Inflammatory macrophage treated with lipopolysaccharide for 1 hour (primary cell): Measurements from ENCODE around the gene PNPLA7.
"Not testable (repeated sequence)": the region's sequence is repeated elsewhere in the genome, so short reads cannot be mapped to it uniquely, and the experiment has no call there.

Source experiments
- DNase-seq, 2 donors: peaks; one replicate each; pipeline ENCODE4 v3.0.0-alpha.2; 2020 to 2022

PNPLA7 gene

DNA sequence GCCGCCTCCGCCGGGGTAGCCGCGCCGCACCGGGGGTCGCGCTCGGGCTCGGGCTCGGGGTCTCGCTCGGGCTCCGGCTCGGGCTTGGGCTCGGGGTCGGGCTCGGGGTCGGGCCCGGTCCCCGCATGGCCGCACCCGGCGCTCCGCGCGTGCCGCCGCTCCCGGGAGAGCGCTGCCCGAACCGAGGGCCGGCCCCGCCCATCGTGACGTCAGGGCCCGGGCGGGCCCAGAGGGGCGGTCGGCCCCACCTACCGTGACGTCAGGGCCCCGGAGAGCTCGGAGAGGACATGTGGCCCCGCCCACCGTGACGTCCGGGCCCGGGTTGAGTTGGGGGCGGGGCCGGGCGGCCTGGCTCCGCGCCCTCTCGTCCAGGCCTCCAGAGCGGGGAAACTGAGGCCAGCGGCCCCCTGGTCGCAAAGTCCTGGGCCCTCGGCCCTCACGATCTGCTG is 91.0 kb downstream of the PNPLA7 start, which contains the start of gene NSMF:
TSS of gene NSMF (minus strand) at position 183 of the 449 bp plus-strand sequence. CDS start 232 bp downstream, outside the sequence.
- DNase-seq = peak; percentile 87 to 98

GRCh38 chr9:137458194-137459151 is 91.7 kb downstream of the PNPLA7 start:
- DNase-seq = no peak

- no peak for DNase-seq
Measured at GRCh38 chr9:137457406-137458193, 92.6 kb downstream of the PNPLA7 start.

DNA sequence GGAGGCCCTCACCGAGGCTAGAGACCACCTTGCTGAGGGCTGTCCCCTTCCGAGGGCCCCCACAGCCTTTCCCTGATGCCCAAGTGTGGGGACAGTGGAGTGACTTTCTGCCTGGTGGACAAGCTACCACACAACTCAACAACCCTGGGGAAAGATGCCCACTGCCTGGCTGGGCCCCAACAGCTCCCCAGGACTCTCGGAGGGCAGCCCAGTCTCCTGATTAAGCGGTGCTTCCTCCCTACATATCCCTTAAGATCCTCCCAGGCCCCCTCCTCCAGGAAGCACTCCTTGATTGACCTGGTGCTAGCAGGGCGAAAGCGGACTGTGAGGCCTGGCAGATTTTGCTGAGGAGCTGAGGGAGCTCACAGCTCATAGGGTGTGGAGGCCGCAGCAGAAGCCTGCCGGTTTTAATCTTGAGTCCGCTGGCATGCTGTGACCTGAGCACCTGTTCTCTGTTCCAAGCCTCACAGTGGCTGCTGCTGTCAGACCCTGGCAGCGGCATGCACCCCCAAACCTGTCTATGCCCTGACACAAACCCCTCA is 93.3 kb downstream of the PNPLA7 start:
- DNase-seq = no peak

DNA sequence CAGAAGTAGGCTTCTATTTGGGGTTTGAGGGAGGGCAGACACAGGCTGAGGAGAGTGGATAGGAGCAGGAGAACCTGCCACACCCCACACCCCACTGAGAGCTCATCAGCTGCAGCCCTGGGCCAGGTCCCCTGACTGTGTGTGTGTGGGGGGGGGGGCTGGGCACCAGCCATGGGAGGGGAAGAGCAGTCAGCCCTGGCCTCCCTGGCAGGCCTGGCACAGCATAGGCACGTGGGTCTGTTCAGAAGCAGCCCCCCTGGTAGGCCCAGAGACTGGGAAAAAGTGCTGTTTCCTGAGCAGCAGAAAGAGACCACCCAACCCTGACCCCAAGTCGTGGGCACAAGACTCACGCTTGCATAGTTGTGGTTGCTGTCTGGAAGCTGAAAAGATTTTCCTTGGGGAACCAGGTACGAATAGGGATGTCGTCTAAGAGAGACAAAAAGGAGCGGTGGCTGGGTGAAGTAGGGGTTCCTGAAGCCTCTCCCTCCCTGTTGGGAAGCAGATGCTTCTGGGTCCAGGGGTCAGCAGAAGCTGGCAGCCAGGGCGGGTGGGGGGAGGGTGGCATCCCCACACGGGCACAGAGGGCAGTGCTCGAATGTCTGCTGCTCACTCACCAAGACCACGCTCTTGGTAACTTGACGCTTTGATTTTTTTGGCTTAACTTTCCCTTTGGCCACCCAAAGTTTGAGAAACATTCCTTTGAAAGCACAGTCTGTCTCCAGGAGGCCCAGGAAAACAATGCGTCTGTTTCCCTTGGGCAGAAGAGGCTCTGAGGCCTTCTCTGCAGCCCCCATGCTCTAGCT is 93.9 kb downstream of the PNPLA7 start:
- no peak for DNase-seq

GRCh38 chr9:137455359-137455991 is 94.7 kb downstream of the PNPLA7 start:
- no peak for DNase-seq

- no peak for DNase-seq
Measured at GRCh38 chr9:137454597-137455358, 95.4 kb downstream of the PNPLA7 start.

DNA sequence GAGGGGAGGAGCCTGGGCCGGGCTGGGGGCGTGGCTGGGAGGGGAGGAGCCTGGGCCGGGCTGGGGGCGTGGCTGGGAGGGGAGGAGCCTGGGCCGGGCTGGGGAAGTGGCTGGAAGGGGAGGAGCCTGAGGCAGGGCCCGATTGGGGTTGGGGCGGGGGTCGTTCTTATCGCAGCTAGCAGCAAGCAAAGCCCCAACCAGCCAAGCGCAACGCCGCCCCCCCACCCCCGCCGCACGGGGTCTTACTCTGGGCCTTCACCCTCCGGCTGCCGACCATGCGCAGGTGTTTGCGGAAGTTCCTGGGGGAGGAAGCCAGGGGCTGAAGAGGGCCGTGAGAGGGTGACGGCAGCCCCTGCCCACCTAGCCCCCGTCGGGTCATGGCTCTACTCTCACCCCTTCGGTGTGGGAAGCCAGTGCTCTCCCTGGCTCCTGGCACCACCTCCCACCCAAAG is 96.0 kb downstream of the PNPLA7 start:
- DNase-seq = no peak

- peak; percentile 53 for DNase-seq
Measured at GRCh38 chr9:137453643-137454081, 96.5 kb downstream of the PNPLA7 start.

GRCh38 chr9:137452761-137453642 is 97.2 kb downstream of the PNPLA7 start:
- no peak for DNase-seq

GRCh38 chr9:137452006-137452760 is 98.0 kb downstream of the PNPLA7 start:
- DNase-seq = peak in 1 of 2 donors; percentile 11

DNA sequence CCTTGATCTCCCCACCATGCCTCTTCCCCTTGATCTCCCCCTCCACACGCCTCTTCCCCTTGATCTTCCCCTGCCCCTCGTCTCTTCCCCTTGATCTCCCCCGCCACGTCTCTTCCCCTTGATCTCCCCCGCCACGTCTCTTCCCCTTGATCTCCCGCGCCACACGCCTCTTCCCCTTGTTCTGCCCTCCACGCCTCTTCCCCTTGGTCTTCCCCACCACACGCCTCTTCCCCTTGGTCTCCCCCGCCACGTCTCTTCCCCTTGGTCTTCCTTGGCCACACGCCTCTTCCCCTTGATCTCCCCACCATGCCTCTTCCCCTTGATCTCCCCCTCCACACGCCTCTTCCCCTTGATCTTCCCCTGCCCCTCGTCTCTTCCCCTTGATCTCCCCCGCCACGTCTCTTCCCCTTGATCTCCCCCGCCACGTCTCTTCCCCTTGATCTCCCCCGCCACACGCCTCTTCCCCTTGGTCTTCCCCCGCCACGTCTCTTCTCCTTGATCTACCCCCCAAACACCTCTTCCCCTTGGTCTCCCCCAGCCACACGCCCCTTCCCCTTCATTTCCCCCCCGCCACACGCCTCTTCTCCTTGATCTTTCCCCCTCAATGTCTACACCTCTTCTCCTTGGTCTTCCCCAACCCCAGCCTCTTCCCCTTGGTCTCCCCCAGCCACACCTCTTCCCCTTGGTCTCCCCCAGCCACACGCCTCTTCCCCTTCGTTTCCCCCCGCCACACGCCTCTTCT is 98.8 kb downstream of the PNPLA7 start:
- DNase-seq = not testable (repeated sequence)

GRCh38 chr9:137450539-137451222 is 99.5 kb downstream of the PNPLA7 start:
- peak in 1 of 2 donors; percentile 27 for DNase-seq

- no peak for DNase-seq
Measured at GRCh38 chr9:137449931-137450538, 100.2 kb downstream of the PNPLA7 start.

GRCh38 chr9:137449081-137449844 is 100.9 kb downstream of the PNPLA7 start:
- DNase-seq = no peak

DNA sequence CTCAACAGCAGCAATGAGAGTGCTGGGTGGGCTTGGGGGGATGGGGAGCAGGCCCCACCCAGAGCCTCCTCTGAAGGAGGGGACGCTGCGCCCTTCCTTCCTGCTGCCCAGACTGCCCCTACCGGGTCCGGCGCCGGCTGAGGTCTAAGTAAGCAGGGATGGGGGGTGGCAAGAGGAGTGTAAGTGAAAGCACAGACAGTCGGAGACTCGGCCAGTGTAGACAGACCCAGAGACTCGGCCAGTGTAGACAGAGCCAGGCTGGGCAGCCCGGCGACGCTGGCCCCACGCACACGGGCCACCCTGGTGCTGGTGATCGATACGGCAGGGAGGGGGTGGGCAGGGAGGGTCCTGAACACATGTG is 101.6 kb downstream of the PNPLA7 start:
- no peak for DNase-seq
